NB4 (cell line): ENCODE data around the gene TSPO2.

Source experiments
- DNase-seq: peaks from one replicate; pipeline ENCODE4 v3.0.0; 2010; ENCODE audit warnings: low read depth
- H3K4me3 ChIP-seq: one replicate; pipeline ENCODE4 v1.5.1; 2011; ENCODE audit warnings: mild to moderate bottlenecking, low read depth, low read length, moderate library complexity
- MYC ChIP-seq: IDR thresholded peaks from 2 replicates; pipeline ENCODE4 v1.6.1; 2011; ENCODE audit warnings: low read depth, low read length
- POLR2A ChIP-seq: IDR thresholded peaks from 2 replicates; pipeline ENCODE4 v1.6.1; 2011; ENCODE audit warnings: mild to moderate bottlenecking; ENCODE audit not compliant: insufficient read length; ENCODE audit errors: extremely low read depth
- TF ChIP-seq, protein P1 (sequence below): IDR thresholded peaks from one replicate; pipeline ENCODE4 v1.5.1; 2012; ENCODE audit warnings: low read depth, low read length
- TF ChIP-seq, protein P2 (sequence below): IDR thresholded peaks from 2 replicates; pipeline ENCODE4 v1.6.1; 2011; ENCODE audit warnings: low read depth, low read length

TSPO2 gene

DNA sequence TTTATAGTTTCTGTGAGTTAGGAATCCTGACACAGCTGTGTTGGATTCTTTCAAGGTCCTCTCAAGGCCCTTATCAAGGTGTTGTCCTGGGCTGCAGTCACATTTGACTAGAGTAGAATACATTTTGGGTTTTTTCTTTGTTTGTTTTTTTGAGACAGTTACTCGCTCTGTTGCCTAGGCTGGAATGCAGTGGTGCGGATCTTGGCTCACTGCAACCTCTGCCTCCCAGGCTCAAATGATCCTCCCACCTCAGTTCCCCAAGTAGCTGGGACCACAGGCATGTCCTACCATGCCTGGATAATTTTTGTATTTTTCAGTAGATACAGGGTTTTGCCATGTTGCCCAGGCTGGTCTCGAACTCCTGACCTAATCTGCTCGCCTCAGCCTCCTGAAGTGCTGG, 46.2 kb downstream of the TSPO2 start:
- TF ChIP-seq, protein P1, sequence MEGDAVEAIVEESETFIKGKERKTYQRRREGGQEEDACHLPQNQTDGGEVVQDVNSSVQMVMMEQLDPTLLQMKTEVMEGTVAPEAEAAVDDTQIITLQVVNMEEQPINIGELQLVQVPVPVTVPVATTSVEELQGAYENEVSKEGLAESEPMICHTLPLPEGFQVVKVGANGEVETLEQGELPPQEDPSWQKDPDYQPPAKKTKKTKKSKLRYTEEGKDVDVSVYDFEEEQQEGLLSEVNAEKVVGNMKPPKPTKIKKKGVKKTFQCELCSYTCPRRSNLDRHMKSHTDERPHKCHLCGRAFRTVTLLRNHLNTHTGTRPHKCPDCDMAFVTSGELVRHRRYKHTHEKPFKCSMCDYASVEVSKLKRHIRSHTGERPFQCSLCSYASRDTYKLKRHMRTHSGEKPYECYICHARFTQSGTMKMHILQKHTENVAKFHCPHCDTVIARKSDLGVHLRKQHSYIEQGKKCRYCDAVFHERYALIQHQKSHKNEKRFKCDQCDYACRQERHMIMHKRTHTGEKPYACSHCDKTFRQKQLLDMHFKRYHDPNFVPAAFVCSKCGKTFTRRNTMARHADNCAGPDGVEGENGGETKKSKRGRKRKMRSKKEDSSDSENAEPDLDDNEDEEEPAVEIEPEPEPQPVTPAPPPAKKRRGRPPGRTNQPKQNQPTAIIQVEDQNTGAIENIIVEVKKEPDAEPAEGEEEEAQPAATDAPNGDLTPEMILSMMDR: no peak
- TF ChIP-seq, protein P2, sequence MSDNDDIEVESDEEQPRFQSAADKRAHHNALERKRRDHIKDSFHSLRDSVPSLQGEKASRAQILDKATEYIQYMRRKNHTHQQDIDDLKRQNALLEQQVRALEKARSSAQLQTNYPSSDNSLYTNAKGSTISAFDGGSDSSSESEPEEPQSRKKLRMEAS: no peak
- TF ChIP-seq MYC (no peak), POLR2A (no peak)
- no peak overlapping the region for H3K4me3 ChIP-seq
- no peak for DNase-seq

- TF ChIP-seq, protein P2: no peak
- no peak for TF ChIP-seq POLR2A
- no peak for TF ChIP-seq MYC
- TF ChIP-seq, protein P1: no peak
- no peak for DNase-seq
- no peak overlapping the region for H3K4me3 ChIP-seq
Measured at GRCh38 chr6:41090841-41091761, 48.8 kb downstream of the TSPO2 start.

- TF ChIP-seq, protein P1: peak; percentile 48
- no peak for TF ChIP-seq MYC
- H3K4me3 ChIP-seq: no peak overlapping the region
- peak; percentile 46 for DNase-seq
Measured at GRCh38 chr6:41092421-41093140, 50.3 kb downstream of the TSPO2 start.

DNA sequence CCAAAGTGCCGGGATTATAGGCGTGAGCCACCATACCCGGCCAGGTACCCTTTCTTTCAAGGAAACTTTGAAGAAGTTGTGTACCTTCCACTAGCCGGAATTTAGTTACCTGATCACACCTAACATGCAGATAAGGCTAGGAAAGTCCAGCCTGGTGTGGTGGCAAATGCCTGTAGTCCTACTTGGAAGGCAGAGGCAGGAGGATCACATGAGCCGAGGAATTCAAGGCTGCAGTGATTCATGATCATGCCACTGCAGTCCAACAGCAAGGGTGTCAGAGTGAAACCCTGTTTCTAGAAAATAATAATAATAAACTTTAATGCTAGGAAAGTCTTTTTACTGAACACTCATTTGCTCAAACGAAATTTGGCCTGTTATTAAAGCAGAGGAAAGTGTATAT, 51.5 kb downstream of the TSPO2 start:
- DNase-seq: no peak
- no peak for TF ChIP-seq POLR2A
- TF ChIP-seq MYC: no peak
- TF ChIP-seq, protein P1: no peak
- TF ChIP-seq, protein P2: no peak
- no peak overlapping the region for H3K4me3 ChIP-seq
